ENCODE data around the gene TRMT61A. TPM values are rescaled to one million over a fixed set of nuclear protein-coding genes. Genes with fewer than 3 reads are reported as not detected.

TRMT61A gene
- total and polyA plus RNA-seq, 2 donors (not counting 3 experiments of a cell fraction or from before 2014, with no cell fraction given): 6.8 to 10.6 TPM

GRCh38 chr14:103550451-103551337 lies 21.7 kb downstream of the TRMT61A start:
- FAIRE-seq: no peak
- H3K4me1 ChIP-seq (ENCODE audit: control insufficient read depth, extremely low read depth, insufficient read depth, low read length): no peaks in the 10 kb centered on the region
- no peaks in the 10 kb centered on the region for H3K9me1 ChIP-seq (replicated peaks; ENCODE audit: control insufficient read depth, extremely low read depth, insufficient read depth, low read length)
- H3K9me3 ChIP-seq (replicated peaks; ENCODE audit: control insufficient read depth, insufficient read depth, low read length): no peaks in the 10 kb centered on the region
- H3K9ac ChIP-seq (replicated peaks; ENCODE audit: extremely low read depth, insufficient read depth, low read length): no peak overlapping the region
- H3K79me2 ChIP-seq (ENCODE audit: control insufficient read depth, insufficient read depth, low read length): no peaks in the 10 kb centered on the region
- H3K4me2 ChIP-seq (ENCODE audit: insufficient read depth, low read length): no peak overlapping the region
- H2AFZ ChIP-seq (ENCODE audit: low read depth, low read length): no peak overlapping the region
- dilution Hi-C loops (cut with MboI; ENCODE audit: extremely low pct_ligation_motif_present, low sequenced_read_pairs) (no loop called here), intact Hi-C loops (cut with micrococcal nuclease) (no loop called here)
- no peaks in the 10 kb centered on the region for H3K36me3 ChIP-seq (ENCODE audit: control insufficient read depth in 2 of 2, extremely low read depth in 1 of 2, insufficient read depth in 2 of 2, low read length in 2 of 2)
- ChIA-PET CTCF (interaction anchor here (0.9 to 14.4 kb wide), 3 partner anchors 32 to 51 kb away, joined by 4 to 209 read pairs (median 16); partner anchors contain the start of gene CKB), POLR2A (no interaction called here)
- no peaks in the 10 kb centered on the region for H3K27me3 ChIP-seq (ENCODE audit: control insufficient read depth in 2 of 2, insufficient read depth in 2 of 2, low read length in 2 of 2)
- no TSS peak for BruUV-seq (replicated peaks)
- no peak overlapping the region for H3K27ac ChIP-seq (ENCODE audit: insufficient read depth, low read depth, low read length)
- TF ChIP-seq GATA2 (IDR thresholded peaks at IDR 0.05; ENCODE audit: insufficient read depth, insufficient read length, low read depth, low read length) (no peak), MYC (IDR thresholded peaks at IDR 0.05; ENCODE audit: low read depth, low read length) (no peak), CTCF (IDR thresholded peaks at IDR 0.05; ENCODE audit: extremely low read depth in 1 of 2, insufficient read depth in 1 of 2, low read depth in 1 of 2, low read length in 2 of 2) (no peak), FOS (IDR thresholded peaks at IDR 0.05; ENCODE audit: borderline replicate concordance, insufficient read depth, low read length) (no peak), JUN (IDR thresholded peaks at IDR 0.05; ENCODE audit: borderline replicate concordance, insufficient read depth, insufficient read length, low read depth) (no peak), MAX (IDR thresholded peaks at IDR 0.05; ENCODE audit: insufficient read depth, insufficient read length) (no peak), POLR2AphosphoS5 (IDR thresholded peaks at IDR 0.05; ENCODE audit: insufficient read depth, low read depth, low read length) (no peak), EZH2 (IDR thresholded peaks at IDR 0.05; ENCODE audit: borderline replicate concordance, low read depth, low read length, severe bottlenecking) (no peak), POLR2A (IDR thresholded peaks at IDR 0.05; ENCODE audit: low read depth, low read length) (no peak)
- no peak overlapping the region for H3K4me3 ChIP-seq (replicated peaks in 1 of 3; ENCODE audit: insufficient read depth in 1 of 3, low read depth in 1 of 3, low read length in 3 of 3)
- DNase-seq (ENCODE audit: low read depth, low spot score): no peak
- H4K20me1 ChIP-seq (replicated peaks; ENCODE audit: control insufficient read depth, extremely low read depth, insufficient read depth, low read length): no peaks in the 10 kb centered on the region
